Measurements from ENCODE around the gene SLU7.

Gene SLU7

DNA sequence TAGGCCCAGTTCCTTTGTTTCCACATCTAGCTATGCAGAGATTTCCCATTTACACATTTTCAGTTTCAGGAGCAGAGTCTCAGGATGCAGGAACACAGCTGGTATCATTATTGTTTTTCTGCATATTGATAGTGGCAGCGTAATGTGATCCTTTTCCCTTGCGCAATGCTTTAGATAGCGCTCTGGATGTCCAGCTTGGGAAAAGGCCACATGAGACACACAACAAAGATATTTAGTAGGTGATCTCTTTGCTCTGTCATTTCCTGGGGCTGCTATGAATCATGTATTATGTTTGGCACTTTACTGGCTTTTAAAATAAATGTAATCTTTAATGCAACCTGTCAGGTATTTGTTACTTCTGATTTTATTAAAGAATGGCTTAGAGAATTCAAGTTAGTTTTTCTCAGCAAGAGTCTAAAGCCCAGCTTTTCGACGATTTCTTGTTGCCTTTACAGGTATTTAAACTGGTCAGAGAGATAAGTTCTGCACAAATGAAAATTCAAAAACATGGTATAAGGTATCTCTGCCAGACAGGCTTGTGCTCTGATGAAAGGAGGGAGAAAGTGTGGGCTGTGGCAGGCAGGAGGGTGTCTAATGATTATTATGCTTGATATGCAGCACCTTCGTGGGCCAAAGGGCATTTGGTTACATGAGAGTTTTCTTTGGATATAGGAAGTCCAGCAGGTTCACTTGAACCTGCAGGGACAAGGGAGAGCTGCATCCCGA, 45.0 kb upstream of the SLU7 start:
- DNase-seq (ENCODE audit: insufficient read length, low spot score) (no peak), FAIRE-seq (no peak)
- TF ChIP-seq, protein P1, sequence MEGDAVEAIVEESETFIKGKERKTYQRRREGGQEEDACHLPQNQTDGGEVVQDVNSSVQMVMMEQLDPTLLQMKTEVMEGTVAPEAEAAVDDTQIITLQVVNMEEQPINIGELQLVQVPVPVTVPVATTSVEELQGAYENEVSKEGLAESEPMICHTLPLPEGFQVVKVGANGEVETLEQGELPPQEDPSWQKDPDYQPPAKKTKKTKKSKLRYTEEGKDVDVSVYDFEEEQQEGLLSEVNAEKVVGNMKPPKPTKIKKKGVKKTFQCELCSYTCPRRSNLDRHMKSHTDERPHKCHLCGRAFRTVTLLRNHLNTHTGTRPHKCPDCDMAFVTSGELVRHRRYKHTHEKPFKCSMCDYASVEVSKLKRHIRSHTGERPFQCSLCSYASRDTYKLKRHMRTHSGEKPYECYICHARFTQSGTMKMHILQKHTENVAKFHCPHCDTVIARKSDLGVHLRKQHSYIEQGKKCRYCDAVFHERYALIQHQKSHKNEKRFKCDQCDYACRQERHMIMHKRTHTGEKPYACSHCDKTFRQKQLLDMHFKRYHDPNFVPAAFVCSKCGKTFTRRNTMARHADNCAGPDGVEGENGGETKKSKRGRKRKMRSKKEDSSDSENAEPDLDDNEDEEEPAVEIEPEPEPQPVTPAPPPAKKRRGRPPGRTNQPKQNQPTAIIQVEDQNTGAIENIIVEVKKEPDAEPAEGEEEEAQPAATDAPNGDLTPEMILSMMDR (IDR thresholded peaks at IDR 0.05; ENCODE audit: insufficient read depth, missing control alignments): no peak

DNA sequence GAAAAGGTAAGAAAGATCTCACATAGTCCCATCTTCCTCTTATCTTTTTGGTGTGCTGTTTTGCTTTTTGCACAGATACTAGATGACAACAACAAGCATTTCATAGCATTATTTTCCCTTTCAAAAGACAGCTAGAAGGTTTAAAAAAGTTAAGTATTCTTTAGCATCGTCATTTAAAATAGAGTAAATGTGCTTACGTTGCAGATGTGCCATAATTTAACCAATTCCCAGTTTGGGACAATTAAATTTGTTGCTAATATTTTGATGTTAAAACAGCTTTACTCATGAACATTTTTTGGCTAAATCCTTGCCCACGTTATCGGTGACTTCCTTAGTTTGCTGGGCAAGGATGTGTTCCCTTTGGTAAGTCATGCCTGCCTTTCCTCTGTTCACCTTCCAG, 44.3 kb upstream of the SLU7 start:
- DNase-seq (ENCODE audit: insufficient read length, low spot score): no peak
- FAIRE-seq: no peak
- TF ChIP-seq, protein P1 (IDR thresholded peaks at IDR 0.05; ENCODE audit: insufficient read depth, missing control alignments): no peak

DNA sequence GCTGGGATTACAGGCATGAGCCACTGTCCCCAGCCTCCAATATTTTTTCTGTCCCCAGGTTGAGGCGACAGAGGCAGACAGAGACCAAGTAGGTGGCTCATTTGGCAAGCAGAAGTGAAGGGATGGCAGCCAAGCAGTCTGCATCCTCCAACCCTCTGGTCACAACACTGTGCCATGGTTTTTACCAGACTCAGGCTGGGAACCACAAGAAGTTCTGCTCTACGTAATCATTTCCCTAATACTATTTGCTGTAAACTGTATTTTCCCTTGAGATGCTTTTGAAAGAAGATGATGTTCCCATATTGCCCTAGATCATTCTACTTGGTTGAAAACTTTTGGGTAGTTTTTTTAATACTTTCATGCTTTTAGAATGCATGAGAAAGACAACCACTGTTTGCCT, 43.3 kb upstream of the SLU7 start:
- TF ChIP-seq, protein P1 (IDR thresholded peaks at IDR 0.05; ENCODE audit: insufficient read depth, missing control alignments): no peak

DNA sequence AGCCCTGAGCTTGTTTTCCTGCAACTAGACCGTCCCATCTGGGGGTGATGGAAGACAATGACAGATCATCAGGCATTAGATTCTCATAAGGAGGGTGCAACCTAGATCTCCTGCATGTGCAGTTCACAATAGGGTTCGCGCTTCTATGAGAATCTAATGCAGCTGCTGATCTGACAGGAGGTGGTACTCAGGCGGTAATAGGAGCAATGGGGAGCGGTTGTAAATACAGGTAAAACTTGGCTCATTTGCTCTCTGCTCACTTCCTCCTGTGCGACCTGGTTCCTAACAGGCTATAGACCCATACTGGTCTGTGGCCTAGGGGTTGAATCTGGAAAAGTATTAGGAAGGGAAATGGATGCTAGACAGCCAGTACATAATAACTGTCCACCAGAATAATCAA, 42.5 kb upstream of the SLU7 start:
- FAIRE-seq (no peak), DNase-seq (ENCODE audit: insufficient read length, low spot score) (no peak)
- TF ChIP-seq, protein P1 (IDR thresholded peaks at IDR 0.05; ENCODE audit: insufficient read depth, missing control alignments): no peak

More for the DNA sequence above, 43.3 kb upstream of the SLU7 start:
- FAIRE-seq (no peak), DNase-seq (ENCODE audit: insufficient read length, low spot score) (no peak)

DNA sequence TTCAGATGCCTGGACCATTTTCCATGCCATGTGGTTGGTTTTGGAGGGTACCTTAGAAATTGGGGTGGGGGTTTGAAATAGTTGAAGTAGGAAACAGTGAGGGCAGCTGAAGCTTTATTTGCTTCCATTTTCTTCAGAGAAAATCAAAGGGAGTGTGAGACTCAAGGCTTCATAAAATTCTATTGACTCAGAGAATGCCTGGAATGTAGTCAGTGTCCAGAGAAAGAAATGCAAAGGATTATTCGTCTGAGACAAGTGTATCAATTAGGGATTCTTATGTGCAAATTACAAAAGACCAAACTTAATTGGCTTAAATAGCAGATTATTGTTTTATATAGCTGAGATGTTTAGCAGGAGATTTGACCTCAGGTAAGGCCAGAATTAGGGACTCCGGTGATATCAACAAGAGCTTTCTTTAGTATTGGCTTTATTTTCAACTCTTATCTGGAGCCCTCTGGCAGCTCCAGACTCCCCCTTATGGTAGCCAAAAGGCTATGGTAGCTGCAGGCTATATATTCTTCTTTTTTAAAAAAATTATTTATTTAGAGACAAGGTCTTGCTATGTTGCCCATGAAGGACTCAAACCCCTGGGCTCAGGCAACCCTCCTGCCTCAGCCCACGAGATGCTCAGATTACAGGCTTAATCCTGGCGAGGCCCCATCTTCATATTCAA, 41.6 kb upstream of the SLU7 start:
- TF ChIP-seq, protein P1 (IDR thresholded peaks at IDR 0.05; ENCODE audit: insufficient read depth, missing control alignments): no peak
- FAIRE-seq (no peak), DNase-seq (ENCODE audit: insufficient read length, low spot score) (no peak)

DNA sequence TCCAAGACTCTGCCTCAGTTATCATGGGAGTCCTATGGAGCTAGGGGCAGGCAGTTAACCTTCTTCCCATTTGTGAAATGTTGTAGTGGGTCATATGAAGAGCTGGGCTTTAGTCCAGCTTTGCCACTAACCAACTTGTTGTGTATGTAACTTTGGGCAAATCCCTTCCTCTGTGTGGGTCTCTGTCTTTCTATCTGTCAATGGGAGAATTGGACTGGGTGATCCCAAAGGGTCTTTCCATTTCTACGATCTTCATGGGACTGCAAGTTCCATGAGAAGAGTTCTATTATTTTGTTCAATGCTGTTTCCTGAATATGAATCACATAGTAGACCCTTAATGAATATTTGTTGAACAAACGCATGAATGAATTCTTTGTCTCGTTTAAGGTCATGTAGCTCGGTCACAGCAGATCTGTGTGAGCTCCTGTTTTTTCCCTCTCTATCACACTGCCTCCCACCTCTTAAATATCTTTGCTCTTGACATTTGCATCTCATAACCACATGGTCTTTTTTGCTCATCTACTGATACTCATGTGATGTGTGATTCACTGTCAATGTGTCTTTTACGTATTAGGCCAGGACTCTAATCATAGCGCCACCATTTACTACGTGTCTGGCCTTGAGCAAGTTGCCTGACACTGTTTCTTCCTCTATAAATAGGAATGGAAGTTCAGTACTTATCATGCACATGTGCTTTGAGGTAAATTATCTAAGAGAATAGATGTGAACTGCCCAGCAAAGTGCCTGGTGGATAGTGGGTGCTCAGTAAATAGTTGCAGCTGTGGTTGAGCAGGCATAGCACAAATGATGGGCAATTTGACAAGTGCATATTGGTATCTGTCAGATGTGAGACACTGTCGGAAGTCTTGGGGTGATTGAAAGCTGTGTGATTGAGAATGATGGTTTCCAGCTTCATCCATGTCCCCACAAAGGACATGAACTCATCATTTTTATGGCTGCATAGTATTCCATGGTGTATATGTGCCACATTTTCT, 40.2 kb upstream of the SLU7 start:
- DNase-seq (ENCODE audit: insufficient read length, low spot score) (no peak), FAIRE-seq (no peak)
- TF ChIP-seq, protein P1 (IDR thresholded peaks at IDR 0.05; ENCODE audit: insufficient read depth, missing control alignments): no peak

All from D721Med (cell line).